ENCODE measurements around the gene TXNDC15. TPM values are rescaled to one million over a fixed set of nuclear protein-coding genes. Genes with fewer than 3 reads are reported as not detected.
A peak's percentile ranks its signal among the peaks of the same experiment; 100 is the strongest.

TXNDC15 gene
- total and polyA plus RNA-seq, 2 of the 13 experiments (the other 11 are each of a cell fraction or from before 2014, with no cell fraction given) = 22.2 to 49.9 TPM

- peak; percentile 94 for TF ChIP-seq ZNF407 (CRISPR knock-in tag; IDR thresholded peaks at IDR 0.05; ENCODE audit: not compliant biosample characterization)
- TF ChIP-seq NFYC (CRISPR knock-in tag; IDR thresholded peaks at IDR 0.05) = peak; percentile 20; the same call in 1 of the 2 replicates
- peak; percentile 28; the same call in 1 of the 2 replicates for TF ChIP-seq ZNF546 (CRISPR knock-in tag; conservative IDR thresholded peaks at IDR 0.05)
- no peak for TF ChIP-seq ZNF660 (CRISPR knock-in tag; IDR thresholded peaks at IDR 0.05; ENCODE audit: borderline replicate concordance, low read depth)
- TF ChIP-seq ZNF296 (CRISPR knock-in tag; conservative IDR thresholded peaks at IDR 0.05) = peak; percentile 66
- peak; percentile 97 for TF ChIP-seq ZFX (CRISPR knock-in tag; IDR thresholded peaks at IDR 0.05; ENCODE audit: low read depth)
- TF ChIP-seq HOXA9 (CRISPR knock-in tag; IDR thresholded peaks at IDR 0.05; ENCODE audit: borderline replicate concordance) = 0 out of 2 replicates have a peak, but pooled peaks have one; percentile 12
- TF ChIP-seq RFX5 (IDR thresholded peaks at IDR 0.05; ENCODE audit: low read depth, low read length) = no peak
- TF ChIP-seq ZNF773 (CRISPR knock-in tag; IDR thresholded peaks at IDR 0.05; ENCODE audit: borderline replicate concordance) = no peak; the same call in 1 of the 2 replicates
- TF ChIP-seq, protein P1, sequence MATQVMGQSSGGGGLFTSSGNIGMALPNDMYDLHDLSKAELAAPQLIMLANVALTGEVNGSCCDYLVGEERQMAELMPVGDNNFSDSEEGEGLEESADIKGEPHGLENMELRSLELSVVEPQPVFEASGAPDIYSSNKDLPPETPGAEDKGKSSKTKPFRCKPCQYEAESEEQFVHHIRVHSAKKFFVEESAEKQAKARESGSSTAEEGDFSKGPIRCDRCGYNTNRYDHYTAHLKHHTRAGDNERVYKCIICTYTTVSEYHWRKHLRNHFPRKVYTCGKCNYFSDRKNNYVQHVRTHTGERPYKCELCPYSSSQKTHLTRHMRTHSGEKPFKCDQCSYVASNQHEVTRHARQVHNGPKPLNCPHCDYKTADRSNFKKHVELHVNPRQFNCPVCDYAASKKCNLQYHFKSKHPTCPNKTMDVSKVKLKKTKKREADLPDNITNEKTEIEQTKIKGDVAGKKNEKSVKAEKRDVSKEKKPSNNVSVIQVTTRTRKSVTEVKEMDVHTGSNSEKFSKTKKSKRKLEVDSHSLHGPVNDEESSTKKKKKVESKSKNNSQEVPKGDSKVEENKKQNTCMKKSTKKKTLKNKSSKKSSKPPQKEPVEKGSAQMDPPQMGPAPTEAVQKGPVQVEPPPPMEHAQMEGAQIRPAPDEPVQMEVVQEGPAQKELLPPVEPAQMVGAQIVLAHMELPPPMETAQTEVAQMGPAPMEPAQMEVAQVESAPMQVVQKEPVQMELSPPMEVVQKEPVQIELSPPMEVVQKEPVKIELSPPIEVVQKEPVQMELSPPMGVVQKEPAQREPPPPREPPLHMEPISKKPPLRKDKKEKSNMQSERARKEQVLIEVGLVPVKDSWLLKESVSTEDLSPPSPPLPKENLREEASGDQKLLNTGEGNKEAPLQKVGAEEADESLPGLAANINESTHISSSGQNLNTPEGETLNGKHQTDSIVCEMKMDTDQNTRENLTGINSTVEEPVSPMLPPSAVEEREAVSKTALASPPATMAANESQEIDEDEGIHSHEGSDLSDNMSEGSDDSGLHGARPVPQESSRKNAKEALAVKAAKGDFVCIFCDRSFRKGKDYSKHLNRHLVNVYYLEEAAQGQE (IDR thresholded peaks at IDR 0.05; ENCODE audit: borderline replicate concordance in 1 of 2, low read depth in 1 of 2, low read length in 2 of 2) = peak in 1 of 2 experiments; percentile 74; a peak in 1 of 4 replicates
- TF ChIP-seq, protein P2, sequence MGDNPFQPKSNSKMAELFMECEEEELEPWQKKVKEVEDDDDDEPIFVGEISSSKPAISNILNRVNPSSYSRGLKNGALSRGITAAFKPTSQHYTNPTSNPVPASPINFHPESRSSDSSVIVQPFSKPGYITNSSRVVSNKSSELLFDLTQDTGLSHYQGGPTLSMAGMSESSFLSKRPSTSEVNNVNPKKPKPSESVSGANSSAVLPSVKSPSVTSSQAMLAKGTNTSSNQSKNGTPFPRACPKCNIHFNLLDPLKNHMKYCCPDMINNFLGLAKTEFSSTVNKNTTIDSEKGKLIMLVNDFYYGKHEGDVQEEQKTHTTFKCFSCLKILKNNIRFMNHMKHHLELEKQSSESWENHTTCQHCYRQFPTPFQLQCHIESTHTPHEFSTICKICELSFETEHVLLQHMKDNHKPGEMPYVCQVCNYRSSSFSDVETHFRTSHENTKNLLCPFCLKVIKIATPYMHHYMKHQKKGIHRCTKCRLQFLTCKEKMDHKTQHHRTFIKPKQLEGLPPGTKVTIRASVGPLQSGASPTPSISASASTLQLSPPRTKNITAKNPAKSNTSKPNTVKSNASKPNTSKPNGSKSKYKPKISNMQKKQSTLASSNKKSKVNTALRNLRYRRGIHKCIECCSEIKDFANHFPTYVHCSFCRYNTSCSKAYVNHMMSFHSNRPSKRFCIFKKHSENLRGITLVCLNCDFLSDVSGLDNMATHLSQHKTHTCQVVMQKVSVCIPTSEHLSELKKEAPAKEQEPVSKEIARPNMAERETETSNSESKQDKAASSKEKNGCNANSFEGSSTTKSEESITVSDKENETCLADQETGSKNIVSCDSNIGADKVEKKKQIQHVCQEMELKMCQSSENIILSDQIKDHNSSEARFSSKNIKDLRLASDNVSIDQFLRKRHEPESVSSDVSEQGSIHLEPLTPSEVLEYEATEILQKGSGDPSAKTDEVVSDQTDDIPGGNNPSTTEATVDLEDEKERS (CRISPR knock-in tag; IDR thresholded peaks at IDR 0.05) = peak; percentile 84; the same call in 1 of the 2 replicates
Observed at GRCh38 chr5:134873987-134874830, at the start of gene TXNDC15 (continued).

All from HepG2 (cell line).